ENCODE results near the gene CEP135.

The CEP135 gene

DNA sequence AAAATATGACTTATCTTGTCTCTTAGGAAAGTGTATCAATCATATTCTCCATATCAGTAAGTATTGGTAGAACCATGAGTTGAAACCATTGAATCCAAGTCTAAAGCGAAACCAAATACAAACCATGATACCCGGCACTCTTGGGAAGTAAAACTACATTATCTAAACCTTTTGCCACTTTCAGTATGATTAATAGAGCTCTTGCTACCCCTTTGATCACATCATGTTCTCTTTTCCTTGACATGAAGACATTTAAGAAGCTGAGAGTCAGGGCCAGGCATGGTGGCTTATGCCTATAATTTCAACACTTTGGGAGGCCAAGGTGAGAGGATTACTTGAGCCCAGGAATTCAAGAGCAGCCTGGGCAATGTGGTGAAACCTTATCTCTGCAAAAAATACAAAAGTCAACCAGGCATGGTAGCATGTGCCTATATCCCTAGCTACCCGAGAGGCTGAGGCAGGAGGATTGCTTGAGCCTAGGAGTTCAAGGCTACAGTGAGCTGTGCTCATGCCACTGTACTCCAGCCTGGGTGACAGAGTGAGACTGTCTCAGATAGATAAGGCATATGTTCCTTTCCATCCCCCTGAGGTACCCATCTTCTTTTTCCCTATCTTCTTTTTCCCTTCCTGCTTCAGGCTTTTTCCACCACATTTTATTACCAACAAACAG, 45.4 kb downstream of the CEP135 start:
- no peak overlapping the region for H2AFZ ChIP-seq (ENCODE audit: low read depth, low read length)
- no peaks in the 10 kb centered on the region for H3K9me3 ChIP-seq (ENCODE audit: insufficient read depth, low read length, severe bottlenecking)
- H4K20me1 ChIP-seq (ENCODE audit: insufficient read depth, low read length) = no peaks in the 10 kb centered on the region
- DNase-seq (no peak), ATAC-seq (ENCODE audit: insufficient read depth, low read depth) (no peak)
- no peaks in the 10 kb centered on the region for H3K4me1 ChIP-seq (ENCODE audit: insufficient read depth, low read length)
- peaks cover 70% of the 10 kb centered on the region for H3K36me3 ChIP-seq (ENCODE audit: insufficient read depth, low read length)
- H3K27ac ChIP-seq (ENCODE audit: low read length) = no peak overlapping the region
- no peaks in the 10 kb centered on the region for H3K27me3 ChIP-seq (ENCODE audit: insufficient read depth, low read length, poor library complexity)
- H3K9ac ChIP-seq (ENCODE audit: low read depth, low read length) = no peak overlapping the region
- H3K4me2 ChIP-seq (ENCODE audit: insufficient read depth, low read length) = no peak overlapping the region
- no peaks in the 10 kb centered on the region for H3K79me2 ChIP-seq (ENCODE audit: insufficient read depth, low read length)
- no peak overlapping the region for H3K4me3 ChIP-seq (ENCODE audit: low read depth in 1 of 2, low read length in 2 of 2)
- TF ChIP-seq EZH2 (IDR thresholded peaks at IDR 0.05; ENCODE audit: borderline replicate concordance, low read depth, low read length, severe bottlenecking) = no peak

DNA sequence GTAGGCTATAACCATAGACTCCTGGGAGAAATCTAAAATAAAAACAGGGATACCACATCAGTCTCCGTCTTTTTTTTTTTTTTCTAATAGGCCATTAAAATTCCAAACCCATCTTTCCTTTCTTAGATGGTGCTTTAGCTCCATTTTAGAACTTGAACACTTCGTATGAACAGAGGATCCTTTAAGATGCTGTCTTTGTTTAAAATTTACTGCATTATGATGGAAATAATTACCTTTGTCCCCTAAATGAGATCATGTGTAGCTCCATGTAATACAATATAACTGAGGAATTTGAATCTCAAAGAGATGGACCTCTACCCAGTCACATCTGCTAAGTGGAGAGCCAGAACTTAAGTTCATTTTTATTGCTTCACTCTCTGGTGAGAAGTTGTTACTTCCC, 47.9 kb downstream of the CEP135 start:
- no peak overlapping the region for H3K4me2 ChIP-seq (ENCODE audit: insufficient read depth, low read length)
- H3K4me1 ChIP-seq (ENCODE audit: insufficient read depth, low read length) = no peaks in the 10 kb centered on the region
- no peaks in the 10 kb centered on the region for H3K27me3 ChIP-seq (ENCODE audit: insufficient read depth, low read length, poor library complexity)
- H3K79me2 ChIP-seq (ENCODE audit: insufficient read depth, low read length) = no peaks in the 10 kb centered on the region
- H3K27ac ChIP-seq (ENCODE audit: low read length) = no peak overlapping the region
- no peak overlapping the region for H2AFZ ChIP-seq (ENCODE audit: low read depth, low read length)
- no peaks in the 10 kb centered on the region for H4K20me1 ChIP-seq (ENCODE audit: insufficient read depth, low read length)
- TF ChIP-seq EZH2 (IDR thresholded peaks at IDR 0.05; ENCODE audit: borderline replicate concordance, low read depth, low read length, severe bottlenecking) = no peak
- TF ChIP-seq, protein P1, sequence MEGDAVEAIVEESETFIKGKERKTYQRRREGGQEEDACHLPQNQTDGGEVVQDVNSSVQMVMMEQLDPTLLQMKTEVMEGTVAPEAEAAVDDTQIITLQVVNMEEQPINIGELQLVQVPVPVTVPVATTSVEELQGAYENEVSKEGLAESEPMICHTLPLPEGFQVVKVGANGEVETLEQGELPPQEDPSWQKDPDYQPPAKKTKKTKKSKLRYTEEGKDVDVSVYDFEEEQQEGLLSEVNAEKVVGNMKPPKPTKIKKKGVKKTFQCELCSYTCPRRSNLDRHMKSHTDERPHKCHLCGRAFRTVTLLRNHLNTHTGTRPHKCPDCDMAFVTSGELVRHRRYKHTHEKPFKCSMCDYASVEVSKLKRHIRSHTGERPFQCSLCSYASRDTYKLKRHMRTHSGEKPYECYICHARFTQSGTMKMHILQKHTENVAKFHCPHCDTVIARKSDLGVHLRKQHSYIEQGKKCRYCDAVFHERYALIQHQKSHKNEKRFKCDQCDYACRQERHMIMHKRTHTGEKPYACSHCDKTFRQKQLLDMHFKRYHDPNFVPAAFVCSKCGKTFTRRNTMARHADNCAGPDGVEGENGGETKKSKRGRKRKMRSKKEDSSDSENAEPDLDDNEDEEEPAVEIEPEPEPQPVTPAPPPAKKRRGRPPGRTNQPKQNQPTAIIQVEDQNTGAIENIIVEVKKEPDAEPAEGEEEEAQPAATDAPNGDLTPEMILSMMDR (IDR thresholded peaks at IDR 0.05; ENCODE audit: borderline replicate concordance, extremely low read depth, low read length, poor library complexity, severe bottlenecking) = no peak
- no peak overlapping the region for H3K9ac ChIP-seq (ENCODE audit: low read depth, low read length)
- H3K36me3 ChIP-seq (ENCODE audit: insufficient read depth, low read length) = peaks cover 87% of the 10 kb centered on the region
- ATAC-seq (ENCODE audit: insufficient read depth, low read depth) (no peak), DNase-seq (no peak)
- no peak overlapping the region for H3K4me3 ChIP-seq (ENCODE audit: low read depth in 1 of 2, low read length in 2 of 2)
- H3K9me3 ChIP-seq (ENCODE audit: insufficient read depth, low read length, severe bottlenecking) = no peaks in the 10 kb centered on the region

DNA sequence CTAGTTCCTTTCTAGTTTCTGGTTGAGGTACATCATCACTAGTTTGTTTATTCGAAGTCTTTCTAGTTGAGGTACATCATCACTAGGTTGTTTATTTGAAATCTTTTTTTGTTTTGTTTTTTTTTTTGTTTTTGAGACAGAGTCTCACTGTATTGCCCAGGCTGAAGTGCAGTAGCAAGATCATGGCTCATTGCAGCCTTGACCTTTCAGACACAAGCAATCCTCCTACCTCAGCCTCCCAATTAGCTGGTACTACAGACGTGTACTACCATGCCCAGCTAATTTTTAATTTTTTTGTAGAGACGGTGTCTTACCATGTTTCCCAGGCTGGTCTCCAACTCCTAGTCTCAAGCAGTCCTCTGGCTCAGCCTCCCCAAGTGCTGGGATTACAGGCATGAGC, 54.9 kb downstream of the CEP135 start:
- peaks cover 93% of the 10 kb centered on the region for H3K36me3 ChIP-seq (ENCODE audit: insufficient read depth, low read length)
- no peak overlapping the region for H3K4me3 ChIP-seq (ENCODE audit: low read depth in 1 of 2, low read length in 2 of 2)
- no peak overlapping the region for H3K27ac ChIP-seq (ENCODE audit: low read length)
- H3K4me1 ChIP-seq (ENCODE audit: insufficient read depth, low read length) = no peaks in the 10 kb centered on the region
- H3K9ac ChIP-seq (ENCODE audit: low read depth, low read length) = no peak overlapping the region
- H3K9me3 ChIP-seq (ENCODE audit: insufficient read depth, low read length, severe bottlenecking) = no peaks in the 10 kb centered on the region
- ATAC-seq (ENCODE audit: insufficient read depth, low read depth) (no peak), DNase-seq (no peak)
- no peak overlapping the region for H3K4me2 ChIP-seq (ENCODE audit: insufficient read depth, low read length)
- H4K20me1 ChIP-seq (ENCODE audit: insufficient read depth, low read length) = no peaks in the 10 kb centered on the region
- H3K27me3 ChIP-seq (ENCODE audit: insufficient read depth, low read length, poor library complexity) = no peaks in the 10 kb centered on the region
- TF ChIP-seq EZH2 (IDR thresholded peaks at IDR 0.05; ENCODE audit: borderline replicate concordance, low read depth, low read length, severe bottlenecking) = no peak
- TF ChIP-seq, protein P1 (IDR thresholded peaks at IDR 0.05; ENCODE audit: borderline replicate concordance, extremely low read depth, low read length, poor library complexity, severe bottlenecking) = no peak
- no peak overlapping the region for H2AFZ ChIP-seq (ENCODE audit: low read depth, low read length)
- H3K79me2 ChIP-seq (ENCODE audit: insufficient read depth, low read length) = no peaks in the 10 kb centered on the region; the same call in 1 of the 2 replicates

DNA sequence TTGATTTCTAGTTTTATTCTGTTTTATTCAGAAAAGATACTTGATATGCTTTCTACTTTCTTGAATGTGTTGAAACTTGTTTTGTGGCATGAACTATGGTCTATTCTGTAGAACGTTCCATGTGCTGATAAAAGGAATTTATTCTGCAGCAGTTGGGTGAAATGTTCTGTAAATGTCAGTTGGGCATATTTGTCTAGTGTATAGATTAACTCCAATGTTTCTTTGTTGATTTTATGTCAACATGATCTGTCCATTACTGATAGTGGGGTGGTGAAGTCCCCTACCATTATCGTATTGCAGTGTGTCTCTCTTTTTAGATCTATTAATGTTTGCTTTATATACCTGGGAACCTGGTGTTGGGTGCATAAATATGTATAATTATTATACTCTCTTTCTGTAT, 55.5 kb downstream of the CEP135 start:
- no peak for TF ChIP-seq EZH2 (IDR thresholded peaks at IDR 0.05; ENCODE audit: borderline replicate concordance, low read depth, low read length, severe bottlenecking)
- TF ChIP-seq, protein P1 (IDR thresholded peaks at IDR 0.05; ENCODE audit: borderline replicate concordance, extremely low read depth, low read length, poor library complexity, severe bottlenecking) = no peak
- Histone ChIP-seq H3K4me2 (ENCODE audit: insufficient read depth, low read length) (no peak overlapping the region), H3K79me2 (ENCODE audit: insufficient read depth, low read length) (no peaks in the 10 kb centered on the region; the same call in 1 of the 2 replicates), H3K27me3 (ENCODE audit: insufficient read depth, low read length, poor library complexity) (no peaks in the 10 kb centered on the region), H3K4me1 (ENCODE audit: insufficient read depth, low read length) (no peaks in the 10 kb centered on the region), H3K9ac (ENCODE audit: low read depth, low read length) (no peak overlapping the region), H3K27ac (ENCODE audit: low read length) (no peak overlapping the region), H3K9me3 (ENCODE audit: insufficient read depth, low read length, severe bottlenecking) (no peaks in the 10 kb centered on the region), H3K4me3 (ENCODE audit: low read depth in 1 of 2, low read length in 2 of 2) (no peak overlapping the region), H4K20me1 (ENCODE audit: insufficient read depth, low read length) (no peaks in the 10 kb centered on the region), H3K36me3 (ENCODE audit: insufficient read depth, low read length) (peaks cover 94% of the 10 kb centered on the region), H2AFZ (ENCODE audit: low read depth, low read length) (no peak overlapping the region)
- DNase-seq (no peak), ATAC-seq (ENCODE audit: insufficient read depth, low read depth) (no peak)
